Hepatocyte (in vitro differentiated cells): ENCODE data around the gene C22orf23.

Experiments
- EZH2 ChIP-seq: fragments of 200-600 bp; sonication (generic); IDR thresholded peaks from 2 replicates; pipeline ENCODE4 v1.6.1; 2016; ENCODE audit warnings: antibody characterized with exemption, mild to moderate bottlenecking, borderline replicate concordance
- TF ChIP-seq, protein P1 (sequence below): fragments of 200-600 bp; sonication (generic); IDR thresholded peaks from 2 replicates; pipeline ENCODE4 v1.5.1; 2016; ENCODE audit warnings: antibody characterized with exemption, mild to moderate bottlenecking; ENCODE audit not compliant: poor library complexity

DNA sequence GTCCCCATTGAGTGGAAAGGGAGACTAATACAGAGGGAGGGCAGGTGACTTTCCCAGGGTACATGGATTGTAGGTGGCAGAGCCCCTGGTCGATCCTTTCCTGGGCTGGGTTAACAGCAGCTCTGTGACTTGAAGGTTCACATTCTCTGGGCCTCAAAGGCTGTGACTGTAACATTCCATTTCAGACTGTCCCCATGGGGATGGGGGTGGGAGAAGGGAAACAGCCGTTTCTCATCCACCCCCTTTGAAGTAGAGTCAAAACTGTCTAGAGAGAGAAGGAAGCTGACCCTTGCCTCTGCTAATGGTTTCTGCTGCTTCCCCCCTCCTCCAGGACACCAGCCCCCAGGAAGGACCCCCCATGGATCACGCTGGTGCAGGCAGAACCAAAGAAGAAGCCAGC is 28.1 kb downstream of the C22orf23 start:
- TF ChIP-seq, protein P1, sequence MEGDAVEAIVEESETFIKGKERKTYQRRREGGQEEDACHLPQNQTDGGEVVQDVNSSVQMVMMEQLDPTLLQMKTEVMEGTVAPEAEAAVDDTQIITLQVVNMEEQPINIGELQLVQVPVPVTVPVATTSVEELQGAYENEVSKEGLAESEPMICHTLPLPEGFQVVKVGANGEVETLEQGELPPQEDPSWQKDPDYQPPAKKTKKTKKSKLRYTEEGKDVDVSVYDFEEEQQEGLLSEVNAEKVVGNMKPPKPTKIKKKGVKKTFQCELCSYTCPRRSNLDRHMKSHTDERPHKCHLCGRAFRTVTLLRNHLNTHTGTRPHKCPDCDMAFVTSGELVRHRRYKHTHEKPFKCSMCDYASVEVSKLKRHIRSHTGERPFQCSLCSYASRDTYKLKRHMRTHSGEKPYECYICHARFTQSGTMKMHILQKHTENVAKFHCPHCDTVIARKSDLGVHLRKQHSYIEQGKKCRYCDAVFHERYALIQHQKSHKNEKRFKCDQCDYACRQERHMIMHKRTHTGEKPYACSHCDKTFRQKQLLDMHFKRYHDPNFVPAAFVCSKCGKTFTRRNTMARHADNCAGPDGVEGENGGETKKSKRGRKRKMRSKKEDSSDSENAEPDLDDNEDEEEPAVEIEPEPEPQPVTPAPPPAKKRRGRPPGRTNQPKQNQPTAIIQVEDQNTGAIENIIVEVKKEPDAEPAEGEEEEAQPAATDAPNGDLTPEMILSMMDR = no peak
- TF ChIP-seq EZH2 = no peak
